Esophagus squamous epithelium (tissue), 4 donors: Measurements from ENCODE around the gene ATN1.

Source experiments
- CTCF ChIP-seq, 6 experiments: fragments of 450-650 bp in 4 of 6; fragments of 200-600 bp in 2 of 6; sonication (generic) in 2 of 6; IDR thresholded peaks; one replicate each; pipeline ENCODE4 v1.5.1; 2016 to 2019; ENCODE audit warnings: antibody characterized with exemption in 6 of 6, mild to moderate bottlenecking in 4 of 6, moderate library complexity in 4 of 6
- POLR2A ChIP-seq, 4 donors: fragments of 450-650 bp; IDR thresholded peaks; one replicate each; pipeline ENCODE4 v1.6.1; 2017; ENCODE audit warnings: antibody characterized with exemption in 4 of 4, mild to moderate bottlenecking in 4 of 4, moderate library complexity in 3 of 4

- no peak for TF ChIP-seq POLR2A (IDR thresholded peaks at IDR 0.05)
- no peak for TF ChIP-seq CTCF (IDR thresholded peaks at IDR 0.05)
Measured at GRCh38 chr12:6952863-6953441, 25.2 kb downstream of the ATN1 start.
